A549 treated with dexamethasone at 1 μM for 4 hours (cell line): ENCODE measurements around the gene SLC6A15. TPM values are rescaled to one million over a fixed set of nuclear protein-coding genes. Genes with fewer than 3 reads are reported as not detected.

Experiments
- total RNA-seq: library from RNA; stranded (reverse); fragments of 200-300 nt; extraction: Qiagen RNA extraction; gene quantifications from 5 replicates; pipeline ENCODE4 v1.2.3, GENCODE V29; 2022

SLC6A15 gene
- 3.2 to 5.5 TPM (median 3.9 TPM) in 5 replicates for total RNA-seq

DNA sequence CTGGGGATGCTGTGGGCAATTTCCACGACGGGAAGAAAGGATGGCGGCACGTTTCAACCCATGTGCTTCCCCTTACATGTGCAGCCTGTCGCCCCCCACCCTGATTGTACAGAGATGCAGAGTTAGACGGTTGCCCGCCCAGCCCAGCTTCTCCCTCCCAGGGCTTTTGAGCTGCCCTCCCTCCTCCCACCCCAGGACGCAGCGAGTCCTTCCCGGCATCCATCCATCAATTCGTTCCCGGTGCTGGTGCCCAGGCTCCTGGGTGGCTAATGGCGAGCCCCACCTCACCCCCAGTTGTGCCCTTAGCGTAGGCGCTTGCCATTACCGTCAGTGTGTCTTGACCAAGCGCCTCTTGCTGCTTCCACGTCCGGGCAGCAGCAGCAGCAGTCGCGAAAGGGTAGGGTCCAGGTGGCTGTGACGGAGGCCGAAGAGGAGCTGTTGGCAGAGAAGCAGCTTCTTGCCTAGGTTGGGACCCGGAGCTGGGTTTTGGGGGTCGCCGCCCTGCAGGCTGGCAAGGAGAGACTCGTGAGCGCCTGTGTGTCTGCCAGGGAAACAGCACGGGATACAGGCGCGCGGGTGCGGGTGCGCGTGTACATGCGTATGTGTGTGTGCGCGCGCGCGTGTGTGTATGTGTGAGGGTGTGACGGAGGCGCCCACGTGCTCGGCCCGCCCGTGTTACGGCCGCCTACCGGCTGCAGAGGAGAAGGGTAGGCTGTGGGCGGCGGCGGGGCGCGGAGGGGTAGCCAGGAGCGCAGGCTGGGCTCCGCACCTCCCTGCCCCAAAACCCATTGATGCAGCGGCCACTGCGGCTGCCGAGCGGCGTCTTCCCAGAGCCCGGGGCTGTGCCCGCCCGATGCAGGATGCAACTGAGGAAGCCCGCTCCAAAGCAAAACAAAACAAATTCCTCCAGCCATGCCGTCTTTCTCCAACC lies at the start of gene SLC6A15:
TSS of gene SLC6A15 (minus strand) at position 602 of the 931 bp plus-strand sequence. CDS start 20,679 bp downstream, outside the sequence.

Other genes with a start within 250 kb of the SLC6A15 start
- gene TSPAN19, start 123.5 kb upstream of the SLC6A15 start, total RNA-seq: 0.13 TPM in 1 of 5 replicates, not detected in the others
- gene LRRIQ1, start 123.6 kb upstream of the SLC6A15 start, total RNA-seq: 0.30 to 1.0 TPM (median 0.76 TPM) in 5 replicates